NCI-H82 treated with DMSO at 0.1 percent for 48 hours (cell line): ENCODE results near the gene AARS2.

ENCODE experiments used
- DNase-seq: peaks from one replicate; lab custom pipeline; 2025; ENCODE audit not compliant: unreplicated experiment; lab: John Stamatoyannopoulos, UW

The AARS2 gene

GRCh38 chr6:44276667-44277640, 36.2 kb downstream of the AARS2 start:
- no peak for DNase-seq

GRCh38 chr6:44275749-44276648, 37.1 kb downstream of the AARS2 start:
- no peak for DNase-seq

DNA sequence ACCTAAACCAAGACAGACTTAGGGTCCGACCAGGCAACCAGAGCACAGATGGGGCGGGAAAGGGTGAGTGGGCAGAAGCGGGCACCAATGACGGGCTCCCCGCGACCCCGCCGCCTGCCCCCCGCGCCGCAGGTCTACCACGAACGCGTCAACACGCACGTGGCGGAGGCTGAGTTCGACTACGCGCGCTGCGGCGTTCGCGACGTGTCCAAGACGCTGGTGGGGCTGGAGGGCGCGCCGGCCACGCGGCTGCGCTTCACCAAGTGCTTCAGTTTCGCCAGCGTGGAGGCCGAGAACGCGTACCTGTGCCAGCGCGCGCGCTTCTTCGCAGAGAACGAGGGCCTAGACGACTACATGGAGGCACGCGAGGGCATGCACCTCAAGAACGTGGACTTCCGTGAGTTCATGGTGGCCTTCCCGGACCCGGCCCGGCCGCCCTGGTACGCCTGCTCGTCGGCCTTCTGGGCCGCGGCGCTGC, 37.8 kb downstream of the AARS2 start:
- no peak for DNase-seq

GRCh38 chr6:44273617-44274016, 39.5 kb downstream of the AARS2 start:
- no peak for DNase-seq

GRCh38 chr6:44272999-44273566, 40.1 kb downstream of the AARS2 start:
- no peak for DNase-seq

- DNase-seq = no peak
These were observed 40.6 kb downstream of the AARS2 start for GRCh38 chr6:44272529-44272928.

DNA sequence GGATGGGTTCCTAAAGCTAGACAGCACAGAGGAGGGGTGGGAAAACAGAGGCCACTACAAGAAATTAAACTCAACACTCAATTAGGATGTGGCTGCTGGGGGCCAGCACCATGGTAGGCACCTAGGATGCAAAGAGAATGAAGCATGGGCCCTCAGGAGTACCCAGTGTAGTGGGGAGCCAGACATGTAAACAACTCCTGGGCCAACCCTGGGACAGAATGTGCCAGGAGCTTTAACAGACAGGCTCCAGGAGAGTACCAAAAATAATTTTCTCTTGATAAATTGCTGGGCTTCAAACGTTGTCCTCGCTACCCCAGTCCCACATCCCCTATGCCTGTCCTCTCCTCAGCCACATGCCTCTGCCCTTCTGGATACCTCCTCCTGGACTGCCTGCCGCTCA, 41.2 kb downstream of the AARS2 start:
- DNase-seq = no peak

- DNase-seq = no peak
These were observed 41.8 kb downstream of the AARS2 start for GRCh38 chr6:44271406-44271723.

DNA sequence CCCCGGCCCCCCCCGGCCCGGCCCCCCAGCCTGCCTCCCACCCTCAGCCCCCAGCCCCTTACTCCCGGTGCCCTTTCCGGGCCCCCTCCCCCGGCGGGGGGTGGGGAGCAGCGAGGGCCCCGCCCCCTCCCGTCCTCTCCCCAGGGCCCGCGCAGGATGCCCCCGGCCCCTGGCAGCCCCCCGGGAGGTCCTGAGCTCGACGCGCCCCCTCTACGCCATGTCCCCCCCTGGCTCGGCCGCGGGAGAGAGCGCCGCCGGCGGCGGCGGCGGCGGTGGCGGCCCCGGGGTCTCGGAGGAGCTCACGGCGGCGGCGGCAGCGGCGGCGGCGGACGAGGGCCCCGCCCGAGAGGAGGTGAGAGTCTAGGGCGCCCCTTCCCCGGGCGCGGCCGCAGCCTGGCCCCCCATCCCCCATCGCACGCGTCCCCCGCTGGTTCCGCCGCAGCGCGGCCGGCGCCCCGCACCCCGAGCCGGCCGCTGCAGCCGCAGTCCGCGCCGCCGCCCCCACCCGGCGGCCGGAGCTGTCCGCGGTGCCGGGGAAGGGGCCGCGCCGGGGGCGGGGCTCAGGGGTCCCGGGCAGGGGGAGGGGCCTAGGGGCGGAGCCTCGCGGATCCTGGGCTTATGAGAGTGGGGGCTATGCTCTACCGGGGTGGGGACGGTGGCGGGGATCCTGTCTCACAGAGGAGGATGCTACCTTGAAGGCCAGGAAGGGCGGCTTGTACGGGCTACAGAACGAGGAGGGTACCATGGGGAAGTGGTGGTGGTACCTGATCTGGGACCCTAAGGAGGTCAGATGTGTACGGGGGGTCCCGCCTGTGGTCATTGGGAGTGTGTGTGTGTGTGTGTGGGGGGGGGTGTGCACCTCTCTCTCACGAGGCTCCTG, 42.4 kb downstream of the AARS2 start:
- DNase-seq = no peak

- no peak for DNase-seq
These were observed 43.1 kb downstream of the AARS2 start, which contains the start of gene TMEM151B for GRCh38 chr6:44269921-44270525. TMEM151B (plus strand) TSS chr6:44270450; CDS start chr6:44270743, 293 bp downstream.

- no peak for DNase-seq
These were observed 43.8 kb downstream of the AARS2 start for GRCh38 chr6:44269178-44269920.

- DNase-seq = peak; percentile 47
These were observed 45.0 kb downstream of the AARS2 start for GRCh38 chr6:44268095-44268628.

DNA sequence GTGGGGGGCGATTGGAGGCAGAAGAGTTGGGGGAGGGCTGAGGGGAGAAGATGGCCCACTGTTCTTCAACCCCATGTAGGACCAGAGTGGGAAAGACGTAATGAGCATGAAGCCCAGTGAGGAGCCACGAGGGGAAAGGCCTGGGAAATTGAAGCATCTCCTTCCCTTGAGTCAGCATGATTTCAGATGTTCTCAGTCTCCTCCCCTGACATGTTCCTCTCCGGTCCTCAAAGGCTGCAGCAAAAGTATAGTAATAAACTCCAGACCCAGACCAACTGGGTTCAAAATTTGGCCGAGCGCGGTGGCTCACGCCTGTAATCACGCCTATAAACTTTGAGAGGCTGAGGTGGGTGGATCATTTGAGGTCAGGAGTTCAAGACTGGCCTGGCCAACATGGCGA, 45.9 kb downstream of the AARS2 start:
- DNase-seq = no peak

DNA sequence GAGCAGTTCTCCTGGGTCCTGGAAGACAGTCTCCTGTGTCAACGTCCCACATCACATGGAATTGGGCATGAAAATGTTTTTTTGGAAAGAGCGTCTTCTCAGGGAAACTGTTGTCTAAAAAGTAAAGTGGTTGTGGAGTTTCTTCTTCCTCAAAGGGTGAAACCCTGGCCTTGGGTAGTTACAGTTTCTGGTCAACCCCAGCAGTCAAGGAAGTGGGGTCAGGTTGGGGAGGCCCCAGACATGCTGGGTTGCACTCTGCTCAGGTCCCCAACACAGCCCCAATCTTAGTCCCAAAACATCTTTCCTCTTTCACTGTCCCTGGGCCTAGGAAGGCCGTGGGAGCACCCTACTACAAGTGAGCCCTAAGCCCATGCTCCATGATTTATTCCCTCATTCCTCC, 46.8 kb downstream of the AARS2 start:
- no peak for DNase-seq

GRCh38 chr6:44265722-44266233, 47.4 kb downstream of the AARS2 start:
- DNase-seq = no peak

DNA sequence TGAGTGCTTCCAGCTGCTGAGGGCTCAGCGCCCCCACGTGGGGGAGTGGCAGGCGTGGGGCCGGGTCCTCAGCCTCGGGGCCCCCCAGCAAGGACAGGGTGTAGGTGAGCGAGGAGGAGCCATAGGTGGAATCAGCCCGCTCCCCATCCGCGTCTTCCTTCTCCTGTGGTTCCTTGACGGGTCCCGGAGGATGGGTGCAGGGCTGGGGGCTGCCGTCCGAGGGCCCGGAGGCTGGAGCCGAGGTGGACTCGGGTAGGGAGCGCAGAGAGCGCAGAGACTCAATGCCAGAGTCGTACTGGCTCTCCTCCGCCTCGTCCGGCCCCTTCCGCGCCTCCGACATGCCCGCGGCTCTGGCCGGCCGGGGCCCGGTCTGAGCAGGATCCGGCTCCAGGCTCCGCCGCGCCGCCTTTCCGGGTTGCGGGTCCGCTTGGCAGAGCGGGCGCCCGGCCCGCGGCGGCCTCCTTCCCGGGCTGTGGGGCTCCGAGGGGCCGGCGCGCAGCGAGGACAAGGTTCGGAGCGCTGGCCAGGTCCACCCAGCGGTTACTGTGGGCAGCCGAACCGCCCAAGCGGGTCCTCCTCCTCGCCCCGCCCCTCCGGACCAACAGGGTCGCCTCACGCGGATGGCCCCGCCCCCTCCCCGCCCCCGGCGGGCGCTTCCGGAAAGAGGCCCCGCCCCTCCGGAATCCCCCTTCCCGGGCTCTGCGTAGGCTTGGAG, 48.0 kb downstream of the AARS2 start, which contains the start of gene NFKBIE:
Gene NFKBIE, minus strand, starts transcription at position 545 of the 715 bp plus-strand sequence. Its CDS starts 205 bp downstream, at position 340.
- DNase-seq = peak; percentile 56

DNA sequence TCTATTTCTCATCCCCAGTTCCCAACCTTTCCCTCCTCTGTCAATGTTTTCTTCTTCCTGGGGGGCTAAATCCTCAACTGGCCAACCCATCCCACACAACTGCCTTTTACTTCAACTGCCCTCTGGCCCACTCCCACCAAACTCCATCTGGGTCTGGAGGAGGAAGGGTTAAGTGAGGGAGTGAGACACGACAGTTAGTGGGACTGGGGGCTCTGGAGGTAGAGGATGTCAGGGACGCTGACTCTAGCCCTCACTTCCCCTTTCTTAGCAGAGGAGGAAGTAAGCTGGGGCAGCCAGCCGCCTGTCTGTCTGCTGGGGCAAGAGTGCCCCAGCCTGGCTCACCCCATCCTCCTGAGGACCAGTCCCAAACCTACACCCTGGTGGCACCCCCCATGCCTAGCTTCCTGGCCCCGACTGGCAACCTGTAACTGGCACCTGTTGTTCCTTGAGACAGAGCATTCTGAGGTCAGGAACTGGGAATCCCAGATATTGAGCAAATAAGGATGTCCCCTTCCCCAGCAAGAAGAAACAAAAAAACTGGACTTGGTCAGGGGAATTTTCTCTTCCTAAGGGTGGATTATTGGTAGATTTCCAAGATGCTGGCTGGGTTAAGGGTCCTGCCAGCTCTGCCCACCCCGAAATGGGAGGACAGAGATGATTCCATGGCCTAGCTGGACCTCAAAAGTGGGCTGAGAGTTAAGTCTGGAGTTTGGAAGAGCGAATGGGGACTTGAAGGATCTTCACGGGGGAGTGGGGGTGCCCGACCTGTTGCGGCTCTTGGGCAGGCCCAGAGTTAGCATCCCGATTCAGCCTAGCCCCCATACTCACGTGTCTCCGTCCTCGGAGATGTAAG, 48.8 kb downstream of the AARS2 start:
- no peak for DNase-seq
